ENCODE data around the gene CYTH1. TPM values are rescaled to one million over a fixed set of nuclear protein-coding genes. Genes with fewer than 3 reads are reported as not detected.

The CYTH1 gene
- polyA plus RNA-seq, 1 experiment: 12.8 TPM

DNA sequence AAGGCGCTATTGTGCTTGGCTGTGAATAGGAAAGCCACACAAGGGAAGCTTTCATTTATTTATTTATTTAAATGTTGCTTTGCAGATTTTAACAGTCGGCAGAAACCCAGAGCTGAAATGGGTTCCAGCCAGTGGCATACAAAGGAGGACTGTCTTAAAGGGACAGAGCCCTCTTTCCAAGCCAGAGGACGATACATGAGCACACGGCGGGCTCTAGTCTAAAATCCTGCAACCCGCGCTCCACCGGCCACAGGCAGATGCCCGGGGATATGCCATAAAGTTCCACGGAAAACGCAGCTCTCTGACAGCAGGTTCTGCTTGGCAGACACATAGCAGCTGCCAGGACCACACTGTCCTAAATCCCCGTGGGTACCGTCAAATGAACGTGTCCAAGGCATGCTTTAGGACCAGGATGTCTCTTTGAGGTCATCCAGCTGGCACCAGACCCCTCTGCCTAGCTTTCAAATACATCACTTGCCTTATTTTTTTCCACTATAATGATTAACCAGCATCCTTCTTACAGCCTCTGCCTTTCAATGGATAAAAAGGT lies 64.6 kb downstream of the CYTH1 start:
- TF ChIP-seq, protein P1, sequence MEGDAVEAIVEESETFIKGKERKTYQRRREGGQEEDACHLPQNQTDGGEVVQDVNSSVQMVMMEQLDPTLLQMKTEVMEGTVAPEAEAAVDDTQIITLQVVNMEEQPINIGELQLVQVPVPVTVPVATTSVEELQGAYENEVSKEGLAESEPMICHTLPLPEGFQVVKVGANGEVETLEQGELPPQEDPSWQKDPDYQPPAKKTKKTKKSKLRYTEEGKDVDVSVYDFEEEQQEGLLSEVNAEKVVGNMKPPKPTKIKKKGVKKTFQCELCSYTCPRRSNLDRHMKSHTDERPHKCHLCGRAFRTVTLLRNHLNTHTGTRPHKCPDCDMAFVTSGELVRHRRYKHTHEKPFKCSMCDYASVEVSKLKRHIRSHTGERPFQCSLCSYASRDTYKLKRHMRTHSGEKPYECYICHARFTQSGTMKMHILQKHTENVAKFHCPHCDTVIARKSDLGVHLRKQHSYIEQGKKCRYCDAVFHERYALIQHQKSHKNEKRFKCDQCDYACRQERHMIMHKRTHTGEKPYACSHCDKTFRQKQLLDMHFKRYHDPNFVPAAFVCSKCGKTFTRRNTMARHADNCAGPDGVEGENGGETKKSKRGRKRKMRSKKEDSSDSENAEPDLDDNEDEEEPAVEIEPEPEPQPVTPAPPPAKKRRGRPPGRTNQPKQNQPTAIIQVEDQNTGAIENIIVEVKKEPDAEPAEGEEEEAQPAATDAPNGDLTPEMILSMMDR (IDR thresholded peaks at IDR 0.05; ENCODE audit: insufficient read depth, low read depth, low read length): no peak
- POLR2A ChIA-PET: no interaction called here
- no peaks in the 10 kb centered on the region for H3K36me3 ChIP-seq (ENCODE audit: control insufficient read depth, insufficient read depth, low read length)
- no peaks in the 10 kb centered on the region for H3K27me3 ChIP-seq (ENCODE audit: control insufficient read depth, insufficient read depth, low read length)
- DNase-seq (ENCODE audit: low read depth): no peak
- CTCF ChIA-PET: interaction anchor here (0.6 to 4.3 kb wide), 5 partner anchors 9 to 1242 kb away, joined by 3 to 23 read pairs (median 3); no protein-coding TSS in a partner anchor
- H3K4me3 ChIP-seq (ENCODE audit: low read depth, low read length): peak overlapping the region; percentile 40; the same call in 1 of the 2 replicates

DNA sequence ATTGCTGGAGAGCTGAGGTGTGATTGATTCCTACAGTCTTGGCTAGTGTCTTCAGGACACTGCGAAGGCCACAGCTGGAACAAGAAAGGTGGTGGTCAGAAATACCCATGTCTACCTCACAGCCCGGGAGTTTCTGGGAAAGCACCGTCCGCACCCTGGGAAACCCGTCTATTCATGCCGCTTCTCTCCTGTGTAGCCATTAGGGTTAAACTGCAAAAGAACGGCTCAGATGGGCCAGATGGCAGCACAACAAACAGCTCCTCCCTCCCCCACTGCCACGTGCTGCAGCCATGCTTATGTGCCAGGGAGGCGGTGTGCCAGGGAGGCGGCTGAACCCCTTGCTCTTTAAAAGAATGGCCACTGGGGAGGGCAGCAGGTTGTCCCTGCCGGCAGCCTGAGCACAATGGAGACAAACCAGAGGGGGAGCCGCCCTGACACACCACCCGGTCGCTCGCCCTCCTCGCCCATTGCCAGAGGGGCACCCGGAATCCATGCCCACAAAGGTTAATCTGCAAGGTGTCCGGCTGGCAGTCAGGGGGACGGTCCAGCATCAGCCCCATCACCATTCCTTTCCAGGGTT lies 65.2 kb downstream of the CYTH1 start:
- TF ChIP-seq, protein P1 (IDR thresholded peaks at IDR 0.05; ENCODE audit: insufficient read depth, low read depth, low read length): no peak
- DNase-seq (ENCODE audit: low read depth): no peak

DNA sequence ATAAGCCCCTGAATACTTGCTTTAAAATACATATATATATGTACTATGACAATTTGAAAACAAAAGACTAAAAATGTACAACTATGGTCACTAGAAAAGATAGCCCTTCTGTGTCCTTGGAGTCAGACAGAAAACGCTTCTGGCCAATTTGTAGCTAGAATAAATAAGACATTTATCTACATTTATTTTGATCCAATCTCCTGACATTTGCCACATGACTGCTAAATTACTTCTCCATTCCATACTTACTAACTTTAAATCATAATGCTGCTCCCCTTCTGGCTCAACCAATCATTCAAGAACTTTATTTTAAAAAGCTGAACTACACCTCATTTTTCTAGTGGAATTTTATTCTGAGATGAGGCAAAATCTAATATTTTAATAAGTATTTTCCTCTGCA lies 65.8 kb downstream of the CYTH1 start:
- ChIA-PET CTCF (interaction anchor here (0.7 to 4.3 kb wide), 7 partner anchors 8 to 239 kb away, joined by 3 to 23 read pairs (median 4); no protein-coding TSS in a partner anchor), POLR2A (interaction anchor here (0.8 kb wide), 1 partner anchor 21 kb away, joined by 5 read pairs; no protein-coding TSS in a partner anchor)
- TF ChIP-seq, protein P1 (IDR thresholded peaks at IDR 0.05; ENCODE audit: insufficient read depth, low read depth, low read length): no peak
- Histone ChIP-seq H3K36me3 (ENCODE audit: control insufficient read depth, insufficient read depth, low read length) (no peaks in the 10 kb centered on the region), H3K27me3 (ENCODE audit: control insufficient read depth, insufficient read depth, low read length) (no peaks in the 10 kb centered on the region), H3K4me3 (ENCODE audit: low read depth, low read length) (no peak overlapping the region)
- DNase-seq (ENCODE audit: low read depth): no peak

More for the DNA sequence above, 65.2 kb downstream of the CYTH1 start:
- Histone ChIP-seq H3K27me3 (ENCODE audit: control insufficient read depth, insufficient read depth, low read length) (no peaks in the 10 kb centered on the region), H3K36me3 (ENCODE audit: control insufficient read depth, insufficient read depth, low read length) (no peaks in the 10 kb centered on the region), H3K4me3 (ENCODE audit: low read depth, low read length) (peak overlapping the region; percentile 40)
- POLR2A ChIA-PET: interaction anchor here (0.8 kb wide), 1 partner anchor 20 kb away, joined by 5 read pairs; no protein-coding TSS in a partner anchor
- CTCF ChIA-PET: interaction anchor here (0.6 to 4.3 kb wide), 8 partner anchors 9 to 1242 kb away, joined by 3 to 23 read pairs (median 3); no protein-coding TSS in a partner anchor

DNA sequence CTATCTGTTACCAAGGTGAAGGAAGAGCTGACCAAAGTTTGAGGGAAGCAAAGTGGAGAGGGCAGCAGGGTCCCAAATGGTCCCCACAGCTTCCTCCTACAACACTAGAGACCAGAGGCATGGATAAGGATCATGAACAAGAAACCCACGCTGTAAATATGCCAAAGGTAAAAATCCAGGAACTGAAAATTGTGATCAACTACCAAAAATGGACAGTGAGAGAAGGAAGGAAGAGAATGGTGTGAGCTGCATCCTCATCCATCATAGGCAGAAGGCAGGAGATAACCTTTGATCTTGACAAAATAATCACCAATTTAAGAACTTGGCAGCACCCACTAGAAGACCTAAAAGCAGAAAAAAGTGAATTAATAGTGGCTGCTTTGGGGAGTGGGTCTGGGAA lies 66.2 kb downstream of the CYTH1 start:
- DNase-seq (ENCODE audit: low read depth): no peak
- Histone ChIP-seq H3K27me3 (ENCODE audit: control insufficient read depth, insufficient read depth, low read length) (no peaks in the 10 kb centered on the region), H3K36me3 (ENCODE audit: control insufficient read depth, insufficient read depth, low read length) (no peaks in the 10 kb centered on the region), H3K4me3 (ENCODE audit: low read depth, low read length) (no peak overlapping the region)
- ChIA-PET POLR2A (no interaction called here), CTCF (interaction anchor here (0.9 to 4.3 kb wide), 5 partner anchors 8 to 222 kb away, joined by 3 to 23 read pairs (median 4); no protein-coding TSS in a partner anchor)
- TF ChIP-seq, protein P1 (IDR thresholded peaks at IDR 0.05; ENCODE audit: insufficient read depth, low read depth, low read length): no peak

DNA sequence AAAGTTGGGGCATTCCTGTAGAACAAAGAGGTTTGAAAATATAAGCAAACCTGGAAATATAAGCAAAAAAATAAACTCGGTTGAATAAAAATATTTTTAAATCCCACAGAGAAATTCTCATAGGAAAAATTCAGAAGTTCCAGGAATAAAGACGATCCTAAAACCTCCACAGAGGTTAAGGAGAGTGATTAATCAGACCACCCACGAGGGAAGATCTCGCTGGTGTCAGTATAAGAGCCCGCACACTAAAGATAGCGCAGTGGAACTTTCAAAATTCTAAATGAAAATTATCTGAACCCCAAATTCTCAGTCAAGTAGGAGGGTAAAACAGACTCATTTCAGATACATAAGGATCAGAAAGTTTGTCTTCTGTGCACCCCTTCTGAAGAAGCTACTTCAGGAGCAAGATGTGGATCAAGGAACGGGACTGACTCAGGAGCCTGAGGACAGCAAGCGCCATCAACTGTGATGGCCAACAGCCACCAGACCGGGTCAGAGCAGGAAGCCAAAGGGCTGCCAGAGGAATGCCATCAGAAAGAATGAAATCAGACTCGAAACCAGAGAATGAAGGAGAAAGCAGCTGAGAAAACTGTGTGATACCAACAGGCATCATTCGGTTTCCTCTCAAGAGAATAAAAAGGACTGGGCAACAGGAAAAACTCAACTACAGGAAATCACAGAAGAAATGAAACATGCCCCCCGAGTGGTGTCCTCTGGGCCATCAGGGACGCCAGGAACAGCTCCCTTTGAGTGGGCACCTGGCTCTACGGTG lies 66.9 kb downstream of the CYTH1 start:
- Histone ChIP-seq H3K36me3 (ENCODE audit: control insufficient read depth, insufficient read depth, low read length) (no peaks in the 10 kb centered on the region), H3K4me3 (ENCODE audit: low read depth, low read length) (no peak overlapping the region), H3K27me3 (ENCODE audit: control insufficient read depth, insufficient read depth, low read length) (no peaks in the 10 kb centered on the region)
- no peak for DNase-seq (ENCODE audit: low read depth)
- ChIA-PET POLR2A (interaction anchor here (0.6 kb wide), 1 partner anchor 674 kb away, joined by 4 read pairs; no protein-coding TSS in a partner anchor), CTCF (interaction anchor here (0.6 to 4.3 kb wide), 4 partner anchors 7 to 221 kb away, joined by 3 to 23 read pairs (median 4); no protein-coding TSS in a partner anchor)
- TF ChIP-seq, protein P1 (IDR thresholded peaks at IDR 0.05; ENCODE audit: insufficient read depth, low read depth, low read length): no peak
